ENCODE data around the gene ZBED6.

- TF ChIP-seq, protein P1, sequence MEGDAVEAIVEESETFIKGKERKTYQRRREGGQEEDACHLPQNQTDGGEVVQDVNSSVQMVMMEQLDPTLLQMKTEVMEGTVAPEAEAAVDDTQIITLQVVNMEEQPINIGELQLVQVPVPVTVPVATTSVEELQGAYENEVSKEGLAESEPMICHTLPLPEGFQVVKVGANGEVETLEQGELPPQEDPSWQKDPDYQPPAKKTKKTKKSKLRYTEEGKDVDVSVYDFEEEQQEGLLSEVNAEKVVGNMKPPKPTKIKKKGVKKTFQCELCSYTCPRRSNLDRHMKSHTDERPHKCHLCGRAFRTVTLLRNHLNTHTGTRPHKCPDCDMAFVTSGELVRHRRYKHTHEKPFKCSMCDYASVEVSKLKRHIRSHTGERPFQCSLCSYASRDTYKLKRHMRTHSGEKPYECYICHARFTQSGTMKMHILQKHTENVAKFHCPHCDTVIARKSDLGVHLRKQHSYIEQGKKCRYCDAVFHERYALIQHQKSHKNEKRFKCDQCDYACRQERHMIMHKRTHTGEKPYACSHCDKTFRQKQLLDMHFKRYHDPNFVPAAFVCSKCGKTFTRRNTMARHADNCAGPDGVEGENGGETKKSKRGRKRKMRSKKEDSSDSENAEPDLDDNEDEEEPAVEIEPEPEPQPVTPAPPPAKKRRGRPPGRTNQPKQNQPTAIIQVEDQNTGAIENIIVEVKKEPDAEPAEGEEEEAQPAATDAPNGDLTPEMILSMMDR (IDR thresholded peaks at IDR 0.05) = no peak
- TF ChIP-seq POLR2A (IDR thresholded peaks at IDR 0.05) (no peak), POLR2AphosphoS5 (IDR thresholded peaks at IDR 0.05; ENCODE audit: insufficient read depth in 1 of 2, low read depth in 1 of 2) (no peak)
Observed at GRCh38 chr1:203843435-203843834, 48.0 kb downstream of the ZBED6 start.

Data from vagina (tissue), 2 donors.